ENCODE data around the gene NTNG1.
A peak's percentile ranks its signal among the peaks of the same experiment; 100 is the strongest.
"Not testable (repeated sequence)": the region's sequence is repeated elsewhere in the genome, so short reads cannot be mapped to it uniquely, and the experiment has no call there.

NTNG1 gene

DNA sequence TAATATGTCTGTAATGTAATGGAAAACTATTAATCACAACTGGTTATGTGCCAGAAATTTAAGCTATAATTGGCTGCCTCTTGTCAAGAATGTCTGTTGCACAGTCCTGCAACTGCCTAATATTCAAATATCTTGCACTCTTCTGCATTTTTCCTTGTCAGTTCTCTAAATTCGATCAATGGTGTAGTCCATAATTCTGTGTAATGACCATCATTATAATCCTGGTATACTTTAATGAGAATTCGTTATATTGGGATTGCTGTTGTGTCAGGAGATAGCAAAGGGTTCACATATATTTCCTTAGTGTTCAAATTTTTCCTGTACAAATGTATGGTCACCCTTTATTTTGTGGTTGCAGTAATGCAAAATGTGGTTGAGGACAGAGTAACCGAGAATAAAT lies 4.8 kb downstream of the NTNG1 start:
- DNase-seq (ENCODE audit: low spot score), result no peak

DNA sequence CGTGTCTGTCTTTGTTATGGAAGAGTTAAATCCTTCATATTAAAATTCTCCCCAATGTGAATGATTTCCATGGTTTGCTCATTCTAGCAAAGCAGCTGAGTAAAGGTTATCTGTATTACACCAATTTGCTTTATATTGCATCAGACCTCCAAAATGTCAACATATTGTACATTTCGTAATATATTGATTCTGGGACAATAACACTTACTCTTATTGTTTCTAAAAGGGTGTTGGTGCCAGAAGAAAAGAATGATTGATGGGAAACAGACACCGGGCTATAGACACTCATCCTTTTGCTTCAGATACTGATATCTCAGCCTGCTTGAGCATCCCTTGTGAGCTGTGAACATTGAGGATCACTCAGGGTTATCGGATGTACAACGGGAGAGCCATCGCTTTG lies 7.0 kb downstream of the NTNG1 start:
- DNase-seq (ENCODE audit: low spot score), result no peak

DNA sequence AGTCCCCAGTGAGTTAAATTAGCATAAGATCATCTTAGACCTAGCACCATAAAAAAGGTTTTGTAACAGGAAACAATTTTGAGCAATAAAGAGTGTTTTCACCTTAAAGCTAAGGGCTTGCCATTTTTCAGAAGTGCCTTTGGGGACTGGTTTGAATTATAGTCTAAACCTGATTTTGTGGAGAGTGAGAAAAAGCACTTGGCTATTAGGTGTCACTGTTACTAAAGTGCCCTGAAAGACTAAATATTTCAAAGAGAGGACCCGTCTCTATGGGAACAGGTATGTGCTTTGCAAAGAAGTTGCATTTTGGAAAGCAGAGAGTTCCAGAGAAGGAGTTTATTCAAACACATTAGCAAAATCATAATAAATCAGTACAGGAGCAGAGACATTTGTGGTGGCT lies 9.1 kb downstream of the NTNG1 start:
- no peak for DNase-seq (ENCODE audit: low spot score)

DNA sequence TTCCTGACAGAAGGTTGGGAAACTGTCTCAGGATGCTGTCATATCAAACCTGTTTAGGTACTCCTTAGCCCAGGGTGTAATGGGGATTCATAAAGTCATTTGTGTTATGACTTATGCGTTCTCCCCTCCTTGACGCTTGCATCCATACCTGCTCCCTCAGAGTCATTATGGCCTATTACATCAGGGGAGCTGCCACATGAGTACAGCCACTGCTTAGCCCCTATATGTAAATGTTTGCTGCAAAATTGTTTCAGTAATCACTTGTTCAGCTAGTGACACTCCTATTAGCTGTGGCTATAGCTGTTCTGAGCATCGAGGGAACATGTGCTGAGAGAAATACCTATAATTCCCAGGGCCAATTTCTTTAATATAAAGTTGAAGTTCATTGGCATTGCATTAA lies 10.5 kb downstream of the NTNG1 start:
- DNase-seq (ENCODE audit: low spot score), result no peak

DNA sequence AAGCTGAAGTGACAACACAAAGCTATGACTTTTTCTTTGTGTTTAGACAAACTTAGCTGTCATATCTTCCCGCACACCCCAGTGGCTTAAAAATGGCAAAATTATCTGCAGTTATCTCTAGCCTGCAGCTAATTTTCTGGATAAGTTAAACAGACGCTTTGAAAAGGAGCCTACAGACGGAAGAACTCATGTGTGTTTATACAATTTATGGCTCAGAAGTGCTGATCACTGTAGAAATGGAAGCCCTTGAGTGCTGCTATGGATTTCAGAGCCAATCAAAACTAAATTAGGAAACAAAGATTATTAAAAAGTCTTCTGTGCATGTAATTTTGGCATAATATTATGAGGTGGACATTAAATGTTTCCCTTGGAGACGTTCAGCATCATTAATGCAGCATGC lies 11.6 kb downstream of the NTNG1 start:
- no peak for DNase-seq (ENCODE audit: low spot score)

DNA sequence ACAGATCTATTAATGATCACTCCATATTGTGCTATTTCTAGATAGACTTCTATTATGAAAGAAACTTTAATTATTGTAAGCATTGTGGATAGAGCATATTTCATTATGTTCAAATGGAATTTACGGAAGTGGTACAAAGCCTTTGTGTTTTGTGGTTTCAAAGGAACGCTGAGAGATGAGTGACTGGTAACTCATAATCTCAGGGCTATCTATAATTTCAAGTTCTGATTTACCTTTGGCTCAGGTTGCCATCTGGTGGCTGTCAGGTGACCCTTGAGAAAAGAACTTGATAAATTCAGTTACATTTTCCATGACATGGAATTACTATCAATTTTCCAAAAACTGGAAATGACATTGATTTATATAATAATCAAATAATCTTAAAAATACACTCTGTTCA lies 12.2 kb downstream of the NTNG1 start:
- DNase-seq (ENCODE audit: low spot score), result no peak

DNA sequence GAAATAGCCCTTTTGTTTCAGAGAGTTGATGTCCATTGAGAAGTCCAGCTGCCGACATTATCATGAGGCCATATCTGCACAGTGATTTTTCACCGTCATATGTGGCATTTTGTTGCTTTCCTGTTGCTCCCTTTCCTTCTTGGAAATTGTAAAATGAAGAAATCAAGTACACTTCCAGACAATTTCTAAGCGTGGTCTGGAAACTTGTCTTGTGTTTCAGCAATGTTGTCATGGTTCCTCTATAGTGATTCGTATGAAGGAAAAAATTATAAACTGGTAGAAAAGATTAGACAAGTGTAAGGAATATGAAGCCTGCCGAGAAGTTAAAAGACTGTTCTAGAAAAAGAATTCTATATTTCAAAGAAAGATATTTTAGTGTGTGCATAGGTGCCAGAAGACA lies 17.7 kb downstream of the NTNG1 start:
- DNase-seq (ENCODE audit: low spot score), result no peak

DNA sequence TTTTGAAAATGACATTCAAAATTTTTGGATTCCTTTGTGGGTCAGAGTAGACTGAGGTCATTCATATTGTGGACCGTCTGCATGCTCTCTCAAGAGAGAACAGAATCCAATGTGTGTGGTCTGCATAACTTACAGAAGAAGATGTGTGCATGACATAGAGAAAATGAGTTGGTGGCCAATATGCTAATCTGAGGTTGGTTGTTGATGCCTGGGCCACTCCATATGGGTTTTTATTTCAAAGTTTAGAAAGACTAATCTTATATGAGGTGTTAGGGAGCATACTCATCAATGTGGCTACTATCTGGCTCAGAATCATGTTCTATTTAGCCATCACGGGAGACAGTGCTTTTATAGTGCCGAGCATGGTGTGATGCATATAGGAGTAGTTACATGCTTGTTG lies 18.2 kb downstream of the NTNG1 start:
- no peak for DNase-seq (ENCODE audit: low spot score)

DNA sequence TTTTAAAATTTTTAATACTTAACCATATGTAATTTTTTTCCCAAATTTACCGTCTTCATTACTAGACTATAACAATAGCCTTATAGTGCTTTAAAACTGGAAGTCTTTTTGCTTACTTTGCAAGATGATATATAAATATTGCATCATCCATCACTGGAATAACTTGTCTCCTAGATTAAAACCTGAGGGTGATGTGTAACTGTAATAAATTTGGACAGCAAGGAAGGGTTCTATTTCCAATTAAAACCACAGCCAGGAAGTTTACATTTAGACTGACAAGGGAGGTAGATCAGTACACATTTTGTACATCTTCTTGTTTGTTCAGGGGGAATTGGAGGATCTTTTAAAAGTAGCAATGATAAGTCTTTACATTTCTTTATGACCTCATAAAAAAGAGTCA lies 21.9 kb downstream of the NTNG1 start:
- DNase-seq (ENCODE audit: low spot score), result no peak

DNA sequence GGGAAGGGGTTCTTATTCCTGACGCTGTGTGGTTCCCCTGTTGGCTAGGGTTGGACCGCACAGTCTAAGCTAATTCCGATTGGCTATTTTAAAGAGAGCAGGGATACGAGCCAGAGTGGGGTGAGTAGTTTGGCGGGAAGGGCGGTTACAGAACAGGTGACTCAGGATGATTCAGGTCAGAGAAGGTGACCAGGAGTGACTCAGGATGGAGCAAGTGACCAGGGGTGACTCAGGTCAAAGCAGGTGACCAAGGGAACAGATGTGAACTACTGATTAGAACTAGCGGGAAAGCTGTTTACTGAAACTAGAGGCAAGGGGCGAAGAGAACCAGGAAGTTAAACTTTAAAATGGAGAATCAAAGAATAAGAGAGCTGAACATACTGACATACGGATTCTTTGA lies 24.1 kb downstream of the NTNG1 start:
- not testable (repeated sequence) for DNase-seq (ENCODE audit: low spot score)

DNA sequence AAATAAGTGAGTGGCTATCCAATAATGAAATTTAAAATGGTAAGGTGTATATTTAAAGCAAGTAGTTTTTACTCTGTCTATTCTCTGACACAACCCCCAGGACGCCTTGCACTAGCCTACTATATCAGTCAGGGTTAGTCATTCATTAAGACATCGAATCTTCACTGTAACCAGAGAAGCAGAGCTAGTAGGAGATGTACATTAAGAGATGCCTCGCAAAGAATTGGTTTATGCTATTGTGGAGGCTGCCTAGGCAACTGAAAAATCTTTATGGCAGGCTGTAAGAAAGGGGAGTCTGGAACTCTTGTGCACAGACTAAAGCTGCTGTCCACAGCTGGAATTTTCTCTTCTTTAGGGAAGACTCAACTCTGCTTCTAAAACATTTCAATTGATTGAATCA lies 28.8 kb downstream of the NTNG1 start:
- DNase-seq (ENCODE audit: low spot score), result no peak

DNA sequence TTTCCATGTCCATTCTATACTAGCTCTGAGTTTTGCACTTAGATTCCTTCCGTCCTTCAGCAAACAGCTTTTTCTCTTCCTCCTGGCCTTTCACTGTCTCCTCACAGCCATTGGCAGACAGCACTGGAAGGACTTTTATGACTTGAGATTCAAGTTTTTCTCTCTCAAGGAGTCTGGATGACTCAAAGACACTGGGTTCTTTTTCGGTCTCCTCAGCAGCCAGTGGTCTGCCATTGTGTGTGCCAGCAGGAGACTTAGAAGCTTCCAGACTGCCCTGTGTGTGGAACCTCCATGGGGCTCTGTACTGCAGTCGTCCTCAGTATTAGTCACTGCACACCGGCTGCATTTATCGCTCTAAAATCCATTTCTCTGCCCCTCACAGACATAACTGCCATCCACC lies 30.5 kb downstream of the NTNG1 start:
- DNase-seq (ENCODE audit: low spot score), result no peak

DNA sequence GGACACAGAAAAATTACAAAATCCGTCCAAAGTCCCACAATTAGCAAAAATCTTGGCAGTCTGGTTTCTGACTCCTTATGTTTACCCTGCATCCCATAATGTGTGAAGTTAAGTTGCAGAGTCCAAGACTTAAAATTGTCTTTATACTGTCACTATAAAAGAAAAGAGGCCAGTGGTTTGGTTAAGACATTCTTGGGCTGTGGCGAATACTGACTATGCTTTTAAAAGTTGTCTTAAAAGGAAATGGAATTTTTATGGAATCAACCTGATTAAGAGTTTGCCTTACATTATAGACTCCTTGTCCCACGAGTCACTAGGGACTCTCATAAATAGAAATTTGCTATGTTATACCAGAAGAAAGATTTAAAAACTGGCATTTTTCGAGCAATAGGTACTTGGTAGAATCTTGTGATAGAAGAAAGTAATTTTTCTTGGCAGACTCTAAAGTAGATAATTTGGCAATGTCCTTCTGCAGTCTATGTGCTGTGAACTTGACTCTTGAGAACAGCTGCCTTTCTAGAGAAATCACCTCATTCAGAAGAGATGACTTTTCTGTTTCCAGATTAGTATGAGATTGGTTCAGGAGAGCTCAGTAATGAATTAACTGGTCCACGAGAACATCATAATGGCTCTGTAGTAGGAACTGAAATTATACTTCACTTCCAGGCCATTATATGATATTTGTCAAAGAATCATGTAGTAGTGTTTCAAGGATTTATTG lies 31.8 kb downstream of the NTNG1 start:
- no peak for DNase-seq (ENCODE audit: low spot score)

DNA sequence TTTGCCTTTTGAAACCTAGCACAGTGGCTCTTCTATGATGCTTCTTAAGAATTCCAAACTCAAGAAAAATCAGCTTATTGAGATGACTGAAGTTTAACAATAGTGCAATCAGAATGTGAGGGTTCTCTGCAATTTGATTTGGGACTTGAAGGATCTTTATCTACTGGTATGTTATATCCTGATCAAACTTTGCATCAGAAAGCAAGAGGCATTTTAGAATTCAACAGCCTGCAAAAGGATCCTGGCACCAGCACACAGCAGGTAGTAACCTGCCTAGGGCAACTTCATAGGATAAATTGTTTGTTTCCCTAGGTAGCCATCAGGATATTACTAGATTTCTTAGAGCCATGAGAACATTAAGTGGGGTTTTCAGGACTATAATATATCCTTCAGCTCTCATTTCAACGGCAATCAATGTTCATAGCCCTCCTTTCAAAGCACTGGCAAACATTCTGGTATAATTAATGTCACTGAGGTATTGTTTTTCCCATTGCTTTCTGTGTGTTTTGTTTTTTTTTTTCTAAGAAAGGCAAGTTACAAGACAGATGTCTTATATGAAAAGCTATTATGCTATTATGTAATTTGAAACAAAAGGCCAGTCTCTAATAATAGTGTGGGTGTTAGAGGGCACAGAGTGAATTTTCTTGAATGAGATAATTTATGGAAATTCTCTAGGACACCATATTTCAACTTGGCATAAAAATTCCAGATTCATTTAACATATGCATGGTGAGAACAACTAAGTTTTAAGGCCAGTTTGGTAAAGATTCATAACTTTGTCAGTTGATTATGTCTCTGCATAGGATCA lies 34.5 kb downstream of the NTNG1 start:
- no peak for DNase-seq (ENCODE audit: low spot score)

DNA sequence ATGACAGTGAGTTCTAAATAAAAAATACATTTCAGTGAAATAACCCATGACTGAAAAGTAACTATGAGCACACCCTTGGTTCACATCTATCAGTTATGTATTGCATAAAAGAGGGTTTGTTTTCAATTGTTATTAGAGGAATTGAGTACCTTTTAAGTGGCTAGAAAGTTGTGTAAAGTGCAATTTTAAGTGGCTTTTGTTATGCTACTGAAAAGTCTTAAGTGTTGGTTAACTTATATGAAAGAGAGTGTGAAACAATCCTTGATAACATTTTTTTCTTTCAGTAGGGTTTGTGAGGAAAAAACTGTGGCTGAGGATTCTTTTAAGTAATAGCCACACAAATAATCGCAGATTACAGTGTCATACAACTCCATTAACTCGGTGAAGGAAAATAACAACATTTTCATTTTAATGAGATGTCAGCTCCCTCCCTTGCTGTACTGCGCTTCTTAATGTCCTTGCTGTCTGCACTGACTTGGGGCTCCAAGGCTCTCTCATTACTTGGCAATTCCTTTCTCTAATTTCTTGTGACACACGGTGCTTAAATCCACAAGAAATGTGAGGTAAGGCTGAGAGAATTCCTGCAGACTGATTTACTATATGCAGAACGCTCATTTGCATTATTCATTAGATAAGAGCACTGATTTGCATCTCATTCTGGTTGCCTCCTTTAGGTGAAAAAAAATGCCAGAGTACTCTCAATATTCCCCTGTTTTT lies 40.6 kb downstream of the NTNG1 start:
- no peak for DNase-seq (ENCODE audit: low spot score)

DNA sequence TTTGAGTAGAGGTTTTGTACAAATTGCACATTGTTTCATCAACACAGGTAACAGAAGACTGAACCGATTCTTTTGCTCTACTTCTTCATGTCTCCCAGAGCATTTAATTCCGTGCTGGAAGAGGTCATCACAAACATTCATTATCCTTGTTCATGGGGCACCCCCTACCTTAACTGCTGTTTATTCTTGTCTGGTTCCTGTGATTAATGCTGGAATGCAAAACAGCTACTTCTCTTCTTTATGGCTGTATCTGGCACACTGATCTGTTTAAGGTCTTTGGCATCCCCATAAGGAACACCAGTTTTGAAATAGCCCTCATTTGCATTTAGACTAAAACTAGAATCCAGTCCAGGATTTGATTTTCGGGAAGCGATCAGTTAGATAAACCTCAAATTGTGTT lies 42.2 kb downstream of the NTNG1 start:
- no peak for DNase-seq (ENCODE audit: low spot score)

DNA sequence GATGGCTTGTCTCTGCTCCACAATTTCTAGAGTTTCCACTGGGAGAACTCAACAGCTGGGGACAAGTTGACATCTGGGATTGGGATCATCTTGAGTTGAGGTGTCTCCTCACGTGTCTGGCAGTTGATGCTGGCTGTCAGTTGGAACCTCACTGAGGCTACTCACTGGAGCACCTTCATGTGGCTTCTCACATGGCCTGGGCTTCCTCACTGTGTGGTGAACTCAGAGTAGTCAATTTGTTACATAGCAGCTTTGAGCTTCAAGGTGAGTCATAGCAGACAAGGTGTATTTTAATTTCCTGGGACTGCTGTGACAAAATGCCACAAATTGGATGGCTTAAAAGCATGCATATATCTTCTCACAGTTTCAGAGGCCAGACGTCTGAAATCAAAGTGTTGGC lies 44.0 kb downstream of the NTNG1 start:
- DNase-seq (ENCODE audit: low spot score), result no peak

DNA sequence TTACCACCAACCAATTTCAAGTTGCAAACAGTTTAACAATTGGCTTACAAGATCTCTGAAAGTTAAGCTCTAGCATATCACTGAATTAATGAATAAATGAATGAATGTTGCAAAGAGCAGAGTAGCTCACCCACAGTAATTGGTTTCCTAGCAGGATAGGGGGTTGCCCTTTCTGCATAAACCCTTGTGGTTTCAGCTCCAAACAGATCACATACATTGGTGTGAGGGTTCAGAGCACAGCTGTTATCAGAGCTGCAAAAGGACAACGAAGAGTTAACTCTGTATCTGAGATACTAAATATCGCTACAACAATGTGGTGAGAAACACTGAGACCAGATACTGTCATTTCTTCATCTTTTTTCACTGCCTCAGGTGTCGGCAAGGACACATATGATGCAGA lies 46.6 kb downstream of the NTNG1 start:
- DNase-seq (ENCODE audit: low spot score), result no peak

DNA sequence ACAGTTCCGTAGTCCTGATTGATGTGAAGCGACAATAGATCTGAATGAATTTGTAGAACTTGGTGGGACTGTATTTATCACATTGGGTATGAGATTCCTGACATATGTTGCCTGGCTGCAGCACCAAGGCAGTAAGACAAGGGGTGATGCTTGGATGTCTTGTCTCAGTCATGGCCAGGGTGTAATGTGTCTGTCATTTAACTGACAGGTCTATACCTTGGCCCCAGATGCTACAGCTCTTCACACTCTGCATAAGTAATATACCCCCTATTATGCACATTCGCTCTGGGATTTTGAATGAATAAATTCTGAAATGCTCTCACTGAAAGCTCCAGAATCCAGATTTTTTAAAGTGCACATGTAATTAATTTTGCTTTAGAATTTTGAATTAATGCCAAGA lies 47.3 kb downstream of the NTNG1 start:
- no peak for DNase-seq (ENCODE audit: low spot score)

DNA sequence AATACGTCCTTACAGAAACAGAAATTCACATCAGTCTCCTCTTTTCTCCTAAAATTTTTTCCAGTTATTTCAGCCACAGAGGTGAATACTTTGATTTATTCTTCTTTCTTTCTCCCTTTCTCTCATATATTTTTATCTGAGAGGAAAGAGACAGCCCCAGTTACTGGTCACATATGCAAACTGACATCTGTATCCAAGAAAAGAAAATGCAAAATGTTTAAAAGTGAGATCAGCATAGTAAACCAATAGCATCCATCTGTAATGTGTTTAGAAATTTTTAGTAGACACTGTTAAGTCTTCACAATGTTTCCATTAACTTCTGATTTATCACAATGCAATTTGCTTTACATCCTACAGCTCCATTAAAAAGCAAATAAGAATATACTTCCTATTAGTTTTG lies 53.5 kb downstream of the NTNG1 start:
- DNase-seq (ENCODE audit: low spot score), result no peak

DNA sequence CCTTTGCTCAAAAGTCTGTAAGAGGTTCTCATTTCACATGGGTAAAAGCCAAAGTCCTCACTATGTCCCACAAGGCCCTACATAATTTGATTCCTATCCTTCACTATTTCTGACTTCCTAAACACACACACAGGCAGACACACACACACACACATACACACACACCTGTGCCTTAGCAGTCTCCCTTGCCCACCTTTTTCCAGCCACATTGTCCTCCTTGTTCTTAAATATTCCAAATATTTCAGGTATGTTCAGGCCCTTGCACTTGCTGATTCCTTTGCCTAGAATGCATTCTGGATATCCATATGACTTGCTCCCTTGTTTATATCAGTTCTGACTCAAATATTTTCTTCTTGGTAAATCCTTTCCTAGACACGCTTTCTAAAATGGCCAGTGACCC lies 54.6 kb downstream of the NTNG1 start:
- DNase-seq (ENCODE audit: low spot score), result no peak

DNA sequence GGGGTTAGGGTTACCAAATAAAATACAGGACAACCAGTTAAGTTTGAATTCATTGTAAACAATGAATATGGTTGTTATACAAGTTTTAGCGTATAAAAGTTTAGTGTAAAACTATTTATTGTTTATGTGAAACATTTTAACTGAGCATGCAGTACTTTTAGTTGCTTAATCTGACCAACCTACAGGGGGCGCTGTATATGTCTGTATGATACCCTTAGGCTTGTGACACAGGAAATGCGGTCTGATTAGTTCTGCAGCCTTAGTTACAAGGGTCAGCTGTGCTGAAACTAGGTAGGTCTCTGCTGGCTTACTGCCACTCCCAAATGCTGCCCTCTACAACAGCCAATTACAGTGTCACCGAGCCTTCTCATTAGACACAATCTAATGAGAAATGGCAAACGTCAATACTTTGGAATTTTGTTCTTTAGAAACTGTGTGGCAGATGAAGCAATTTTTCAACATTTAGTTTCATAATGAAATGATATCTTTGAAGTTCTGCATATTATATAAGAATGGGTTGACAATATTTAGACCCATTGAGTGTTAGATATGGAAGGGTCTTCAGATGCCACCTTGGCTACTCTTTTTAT lies 56.2 kb downstream of the NTNG1 start:
- DNase-seq (ENCODE audit: low spot score), result peak; percentile 0

DNA sequence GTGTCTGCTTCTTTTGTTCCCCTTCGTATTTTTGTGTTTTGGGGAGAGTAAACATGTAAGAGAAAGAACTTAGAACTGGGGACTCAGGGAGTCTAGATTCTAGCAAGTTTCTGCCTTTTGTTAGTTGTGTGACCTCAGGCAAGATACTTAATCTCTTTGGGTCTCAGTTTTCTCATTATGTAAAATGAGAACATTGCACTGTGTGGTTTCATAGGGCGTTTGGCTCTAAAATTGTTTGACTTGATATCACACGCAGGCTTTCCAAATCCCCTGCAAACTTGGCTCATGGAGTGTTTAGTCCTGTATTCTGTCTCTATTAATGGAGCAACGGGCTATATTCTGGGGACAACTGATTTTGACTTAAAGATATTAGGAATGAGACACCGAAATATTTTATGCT lies 57.7 kb downstream of the NTNG1 start:
- no peak for DNase-seq (ENCODE audit: low spot score)

All from HuH-7 (cell line).